G401 (cell line): Measurements from ENCODE around the gene CDC16. TPM values are rescaled to one million over a fixed set of nuclear protein-coding genes. Genes with fewer than 3 reads are reported as not detected.
"Not testable (repeated sequence)": the region's sequence is repeated elsewhere in the genome, so short reads cannot be mapped to it uniquely, and the experiment has no call there.

Experiments
- DNase-seq: peaks from one replicate; pipeline ENCODE4 v3.0.0-alpha.2; 2015; ENCODE audit warnings: low spot score
- in situ Hi-C: cut with HindIII; loops from 2 replicates; pipeline ENCODE4 v1.10.0; 2016; ENCODE audit warnings: low sequenced_read_pairs, mixed read lengths
- total RNA-seq: library from RNA; depleted of rRNA; stranded (reverse); fragments of >200 nt; shearing (Covaris generic); gene quantifications from 2 replicates; pipeline ENCODE4 v1.2.3, GENCODE V29; 2014

Gene CDC16
- total RNA-seq, 1 experiment from 2014 or later = 77.5 TPM

DNA sequence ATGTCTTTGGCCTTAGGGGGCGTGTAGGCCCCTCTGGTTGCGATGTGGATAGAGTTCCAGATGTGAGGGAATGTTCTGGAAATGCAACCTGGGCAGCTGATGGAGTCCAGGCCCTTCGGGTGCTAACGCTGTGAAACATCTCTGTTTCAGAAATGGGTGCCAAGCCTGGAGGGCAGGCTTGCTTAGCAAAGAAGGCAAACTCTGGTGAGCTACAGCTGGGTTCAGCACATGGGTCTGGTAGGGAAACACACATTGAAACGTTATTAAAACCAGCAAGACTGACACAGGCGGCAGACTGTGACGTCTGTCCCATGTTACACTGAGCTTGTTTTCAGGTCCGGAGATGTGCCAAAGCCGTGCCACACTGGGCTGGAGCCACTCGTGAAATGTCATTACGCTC, 8.6 kb upstream of the CDC16 start:
- DNase-seq = no peak
- in situ Hi-C loops = no loop called here

DNA sequence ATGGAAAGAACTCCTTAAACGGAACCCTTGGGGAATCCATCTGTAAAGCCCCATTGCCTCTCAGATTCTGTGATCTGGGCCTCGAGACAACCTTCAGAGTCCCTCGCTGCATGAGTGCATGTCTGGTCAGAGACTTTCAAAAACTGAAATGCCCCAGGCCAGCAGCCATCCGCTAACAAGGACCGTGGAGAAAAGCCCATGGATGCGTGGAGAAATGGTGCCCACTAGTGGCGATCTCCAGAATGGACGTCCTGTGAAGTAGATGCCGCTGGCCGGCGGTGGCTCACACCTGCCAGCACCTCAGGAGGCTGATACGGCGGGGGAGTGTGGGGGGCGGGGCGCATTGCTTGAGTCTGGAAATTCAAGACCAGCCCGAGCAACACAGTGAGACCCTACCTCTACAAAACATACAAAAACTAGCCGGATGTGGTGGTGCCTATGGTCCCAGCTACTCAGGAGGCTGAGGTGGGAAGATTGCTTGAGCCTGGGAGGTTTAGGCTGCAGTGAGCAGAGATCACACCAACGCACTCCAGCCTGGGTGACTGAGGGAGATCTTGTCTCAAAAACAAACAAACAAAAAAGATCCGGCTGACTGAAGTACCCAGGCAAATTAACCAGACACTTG, 7.9 kb upstream of the CDC16 start:
- in situ Hi-C loops = no loop called here

DNA sequence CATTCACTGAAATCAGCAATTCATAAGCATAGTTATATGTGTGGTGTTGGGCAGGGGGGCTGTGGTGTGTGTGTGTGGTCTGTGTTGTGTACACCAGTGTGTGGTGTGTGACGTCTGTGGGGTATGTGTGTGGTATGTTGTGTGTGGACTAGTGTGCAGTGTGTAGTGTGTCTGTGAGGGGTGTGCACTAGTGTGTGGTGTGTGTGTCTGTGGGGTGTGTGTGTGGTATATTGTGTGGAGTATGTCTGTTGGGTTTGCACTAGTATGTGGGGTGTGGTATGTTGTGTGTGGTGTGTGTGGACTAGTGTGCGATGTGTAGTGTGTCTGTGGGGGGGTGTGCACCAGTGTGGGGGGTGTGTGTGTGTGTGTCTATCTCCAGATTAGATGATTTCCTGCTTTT, 7.2 kb upstream of the CDC16 start:
- in situ Hi-C loops = no loop called here
- no peak for DNase-seq

More for the DNA sequence above, 7.9 kb upstream of the CDC16 start:
- peak; percentile 81 for DNase-seq

DNA sequence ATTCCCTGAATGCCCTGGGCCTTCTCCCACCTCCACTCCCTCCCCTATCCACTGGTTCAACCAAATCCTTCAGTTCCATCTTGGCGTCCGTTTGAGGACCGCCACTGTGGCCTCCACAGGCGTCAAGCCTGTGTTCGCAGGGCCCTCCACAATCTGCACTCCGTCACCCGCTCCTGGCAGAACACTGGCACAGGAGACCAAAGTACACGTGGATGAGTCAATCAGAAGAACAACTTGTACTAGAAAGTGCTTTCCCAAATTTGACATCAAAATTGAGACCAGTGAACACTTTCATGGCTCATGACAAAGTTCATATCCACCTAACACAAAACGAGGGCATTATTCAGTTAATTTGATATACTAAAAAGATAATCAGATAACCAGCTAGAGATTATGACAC, 6.5 kb upstream of the CDC16 start:
- in situ Hi-C loops = no loop called here
- no peak for DNase-seq

DNA sequence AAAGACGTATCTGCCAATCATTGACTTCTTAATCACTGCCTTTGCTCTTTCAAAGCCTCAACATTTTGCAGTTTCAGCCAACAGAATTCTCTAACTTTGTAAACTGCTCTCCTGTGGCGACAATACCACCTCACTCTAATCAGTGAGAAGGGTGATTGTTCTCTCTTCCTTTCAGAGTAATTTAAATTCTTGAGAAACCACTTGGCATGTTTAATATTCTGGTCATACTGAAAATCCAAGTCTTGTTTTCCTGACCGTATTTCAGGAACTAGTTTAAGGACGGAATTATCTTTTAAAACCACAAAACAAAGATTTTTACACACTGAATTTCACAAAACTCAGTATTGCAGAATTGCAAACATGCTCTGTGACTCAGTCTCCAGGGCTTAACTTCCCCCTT, 5.2 kb upstream of the CDC16 start:
- no peak for DNase-seq
- in situ Hi-C loops = no loop called here

DNA sequence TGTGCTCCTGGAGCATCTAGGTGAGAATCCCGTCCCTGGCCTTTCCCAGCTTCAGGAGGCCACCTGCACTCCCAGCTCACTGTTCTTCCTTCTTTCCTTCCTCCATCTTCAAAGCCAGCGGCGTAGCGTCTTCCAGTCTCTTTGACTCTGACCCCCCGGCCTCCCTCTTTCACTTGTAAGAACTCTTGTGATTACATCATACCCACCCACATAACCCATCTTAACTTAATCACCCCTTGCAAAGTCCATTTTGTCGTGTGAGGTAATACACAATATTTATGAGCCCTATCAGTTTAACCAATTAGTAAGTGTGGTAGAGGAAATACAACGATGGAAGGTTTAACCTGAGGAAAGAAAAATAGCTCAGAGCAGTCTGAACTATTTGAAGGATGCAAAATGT, 4.6 kb upstream of the CDC16 start:
- DNase-seq = no peak
- in situ Hi-C loops = no loop called here

DNA sequence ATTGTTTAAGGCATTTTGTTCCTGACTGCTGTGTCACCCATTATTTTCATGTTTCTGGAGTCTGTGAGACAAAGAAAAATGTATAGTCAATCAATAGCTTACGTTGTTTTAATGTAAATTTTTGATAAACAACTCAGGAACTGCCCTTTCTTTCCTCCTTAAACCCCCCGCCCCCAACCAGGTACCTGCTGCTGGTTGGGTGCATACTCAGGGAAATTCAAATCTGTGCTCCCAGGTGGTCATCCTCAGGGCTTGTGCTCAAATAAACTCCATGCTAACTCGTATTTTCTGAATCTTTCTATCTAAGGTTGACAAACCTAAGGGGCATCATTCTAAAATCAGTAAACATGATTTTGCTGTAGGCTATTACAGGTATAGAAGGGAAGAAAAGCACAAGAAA, 4.1 kb upstream of the CDC16 start:
- in situ Hi-C loops = no loop called here
- DNase-seq = no peak

DNA sequence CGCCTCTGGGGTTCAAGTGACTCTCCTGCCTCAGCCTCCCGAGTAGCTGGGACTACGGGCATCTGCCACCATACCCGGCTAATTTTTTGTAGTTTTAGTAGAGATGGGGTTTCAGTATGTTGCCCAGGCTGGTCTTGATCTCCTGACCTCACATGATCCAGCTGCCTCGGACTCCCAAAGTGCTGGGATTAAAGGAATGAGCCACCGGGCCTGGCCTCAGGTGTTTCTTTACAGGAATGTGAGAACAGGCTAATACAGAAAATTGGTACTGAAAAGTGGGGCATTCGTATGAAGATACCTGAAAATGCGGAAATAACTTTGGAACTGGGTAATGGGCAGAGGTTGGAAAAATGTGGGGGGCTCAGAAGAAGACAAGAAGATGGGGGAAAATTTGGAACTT, 2.8 kb upstream of the CDC16 start:
- in situ Hi-C loops = no loop called here
- no peak for DNase-seq

DNA sequence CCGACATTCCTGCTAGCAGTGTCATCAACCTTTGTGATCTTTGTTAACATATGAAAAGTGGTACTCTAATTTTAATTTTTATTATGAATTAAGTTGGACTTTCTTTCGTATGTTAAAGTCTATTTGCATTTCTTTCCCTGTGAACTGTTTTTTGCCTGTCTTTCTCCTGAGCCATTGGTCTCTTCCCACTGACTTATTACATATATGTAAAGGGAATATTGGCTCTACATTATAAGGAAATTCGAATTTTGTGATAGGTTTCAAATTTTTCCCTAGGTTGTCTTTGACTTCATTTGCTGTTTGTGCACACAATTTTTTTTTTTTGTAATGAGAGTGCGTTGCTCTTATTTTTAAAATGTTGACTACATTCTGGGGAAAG, 442 bp upstream of the CDC16 start:
- in situ Hi-C loops = no loop called here
- no peak for DNase-seq

DNA sequence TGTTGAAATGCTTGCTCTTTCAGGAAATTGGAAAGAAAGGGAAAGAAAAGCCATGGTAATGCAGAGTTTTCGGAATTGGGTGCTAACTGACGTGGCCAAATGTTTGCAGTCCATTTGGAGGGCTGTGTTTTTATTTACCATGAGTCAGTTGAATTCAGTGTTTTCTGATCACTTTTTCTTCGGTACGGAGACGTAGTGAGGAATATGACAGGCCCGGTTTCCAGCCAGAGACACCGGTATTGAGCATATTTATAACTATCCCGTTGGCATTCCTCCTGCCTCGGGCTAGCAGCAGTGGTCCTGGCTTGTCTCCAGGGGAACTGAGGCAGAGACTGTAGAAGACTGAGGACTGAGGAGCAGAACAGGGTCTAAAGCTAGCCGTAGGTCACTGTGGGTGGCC, 1.0 kb downstream of the CDC16 start:
- DNase-seq = peak; percentile 8

DNA sequence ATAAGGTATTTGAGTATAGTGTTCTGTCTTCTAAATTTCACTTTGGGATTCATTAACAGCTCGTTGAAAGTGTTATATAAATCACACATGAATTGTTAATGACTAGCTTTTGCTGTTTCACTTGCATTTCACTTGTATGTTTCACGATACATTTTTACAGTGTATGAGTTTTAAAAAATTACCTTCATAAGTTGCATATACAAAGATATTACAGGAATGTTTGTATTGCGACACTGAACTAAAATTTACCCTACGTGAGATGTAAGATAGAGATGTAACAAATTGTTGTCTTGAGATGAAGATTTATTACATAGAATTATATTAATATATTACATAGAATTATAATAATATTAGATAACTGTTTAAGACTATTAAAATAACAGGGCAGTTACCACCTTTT, 1.5 kb downstream of the CDC16 start:
- in situ Hi-C loops = no loop called here
- no peak for DNase-seq

More for the DNA sequence above, 1.0 kb downstream of the CDC16 start:
- in situ Hi-C loops = no loop called here

DNA sequence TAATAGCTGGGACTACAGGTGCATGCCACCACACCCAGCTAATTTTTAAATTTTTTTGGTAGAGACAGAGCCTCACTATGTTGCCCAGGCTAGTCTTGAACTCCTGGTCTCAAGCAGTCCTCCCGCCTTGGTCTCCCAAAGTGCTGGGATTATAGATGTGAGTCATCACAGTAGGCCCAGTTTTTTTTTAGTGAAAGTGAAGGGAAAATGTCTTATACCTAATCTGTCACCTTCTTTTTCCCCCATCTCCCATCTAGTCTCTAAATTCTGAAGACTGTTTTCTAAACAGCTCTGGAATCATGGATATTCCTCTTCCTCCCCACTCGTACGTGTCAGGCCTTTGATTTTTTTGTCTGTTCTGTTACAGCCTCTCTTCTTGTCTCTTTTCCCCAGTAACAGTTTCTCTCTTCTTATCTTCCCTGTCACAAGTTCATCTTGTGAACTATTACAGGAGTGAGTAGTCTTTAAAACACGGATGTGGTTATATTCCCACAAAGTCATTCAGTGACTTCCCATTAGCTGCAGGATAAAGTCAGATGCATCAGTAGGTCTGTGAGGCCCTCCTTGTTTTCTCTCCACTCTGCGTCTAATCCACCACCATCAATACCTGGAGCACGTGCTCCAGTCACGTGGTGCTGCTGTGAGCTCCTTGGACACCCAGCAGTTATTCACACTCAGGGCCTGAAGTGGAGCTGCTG, 2.9 kb downstream of the CDC16 start:
- in situ Hi-C loops = no loop called here
- DNase-seq = no peak

DNA sequence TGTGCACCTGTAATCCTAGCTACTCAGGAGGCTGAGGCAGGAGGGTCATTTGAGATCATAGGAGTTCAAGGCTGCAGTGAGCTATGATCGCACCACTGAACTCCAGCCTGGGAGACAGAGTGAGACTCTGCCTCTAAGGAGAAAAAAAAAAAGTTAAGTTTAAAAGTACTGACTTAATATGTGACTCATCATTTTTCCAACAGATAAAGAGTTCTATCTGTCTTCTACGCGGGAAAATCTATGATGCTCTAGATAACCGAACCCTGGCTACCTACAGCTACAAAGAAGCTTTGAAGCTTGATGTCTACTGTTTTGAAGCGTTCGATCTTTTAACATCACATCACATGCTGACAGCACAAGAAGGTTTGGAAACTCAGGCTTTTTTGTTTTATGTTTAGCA, 7.2 kb downstream of the CDC16 start:
- no peak for DNase-seq

DNA sequence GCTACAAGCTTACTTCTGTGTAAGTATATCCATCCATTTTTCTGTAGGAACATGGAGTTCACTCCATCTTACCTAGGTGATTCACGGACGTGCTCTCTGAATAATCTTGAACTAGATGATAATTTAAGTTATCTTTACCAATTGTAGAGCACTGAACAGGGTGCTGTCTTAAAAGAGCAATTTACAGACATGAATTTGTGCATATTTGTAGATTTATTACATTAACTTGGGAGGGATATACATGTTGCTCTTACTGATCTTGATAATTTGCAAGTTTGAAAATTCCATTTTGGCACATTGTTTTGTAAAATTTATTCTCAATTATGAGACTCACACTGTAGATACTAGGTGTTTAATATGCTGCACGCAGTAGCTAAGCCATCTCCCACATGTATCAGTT, 9.3 kb downstream of the CDC16 start:
- in situ Hi-C loops = no loop called here
- DNase-seq = no peak

More for the DNA sequence above, 7.2 kb downstream of the CDC16 start:
- in situ Hi-C loops = no loop called here

DNA sequence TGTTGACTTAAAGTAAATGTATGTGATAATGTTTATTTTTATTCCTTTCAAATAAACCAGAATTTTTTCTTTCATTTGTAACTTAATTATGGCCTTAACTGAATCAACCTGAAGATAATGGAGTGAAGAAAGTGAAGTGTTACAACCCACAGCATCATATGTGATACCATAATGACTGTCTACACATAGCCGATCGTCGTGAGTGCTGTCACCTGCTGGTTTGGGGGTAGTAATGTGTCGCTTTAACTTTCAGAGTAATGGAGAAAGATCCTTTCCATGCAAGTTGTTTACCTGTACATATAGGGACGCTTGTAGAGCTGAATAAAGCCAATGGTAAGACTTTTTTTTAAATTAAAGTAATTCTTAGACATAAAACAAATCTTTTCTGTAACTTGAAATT, 9.9 kb downstream of the CDC16 start:
- in situ Hi-C loops = no loop called here
- no peak for DNase-seq

DNA sequence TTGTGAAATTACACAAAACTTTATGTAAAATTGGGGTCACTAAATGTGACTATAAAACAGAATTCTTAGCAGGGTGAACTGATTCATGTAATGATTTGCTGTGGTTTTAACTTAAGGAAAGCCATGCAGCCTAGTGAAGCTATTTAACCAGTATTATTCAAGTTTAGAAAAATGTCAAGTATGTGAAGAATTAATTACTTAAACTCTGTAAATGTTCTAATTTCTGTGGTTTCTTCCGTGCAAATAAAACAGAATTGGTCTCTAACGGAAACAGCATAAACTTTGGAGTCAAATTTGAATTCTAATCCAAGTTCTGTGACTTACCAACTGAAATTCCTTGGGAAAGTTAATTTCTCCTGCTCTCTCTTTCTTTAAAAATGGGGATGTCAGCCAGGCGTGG, 13.3 kb downstream of the CDC16 start:
- in situ Hi-C loops = no loop called here
- DNase-seq = no peak

DNA sequence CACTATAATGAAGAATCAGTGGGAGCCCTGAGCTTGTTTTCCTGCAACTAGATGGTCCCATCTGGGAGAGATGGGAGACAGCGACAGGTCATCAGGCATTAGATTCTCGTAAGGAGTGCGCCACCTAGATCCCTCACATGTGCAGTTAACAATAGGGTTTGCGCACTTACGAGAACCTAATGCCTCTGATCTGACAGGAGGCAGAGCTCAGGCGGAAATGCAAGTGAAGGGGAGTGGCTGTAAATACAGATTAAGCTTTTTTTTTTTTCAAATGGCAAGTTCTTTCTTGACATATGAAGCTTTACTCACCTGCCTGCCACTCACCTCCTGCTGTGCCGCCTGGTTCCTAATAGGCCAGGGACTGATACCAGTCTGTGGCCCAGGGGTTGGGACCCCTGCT, 14.4 kb downstream of the CDC16 start:
- DNase-seq = no peak
- in situ Hi-C loops = no loop called here

DNA sequence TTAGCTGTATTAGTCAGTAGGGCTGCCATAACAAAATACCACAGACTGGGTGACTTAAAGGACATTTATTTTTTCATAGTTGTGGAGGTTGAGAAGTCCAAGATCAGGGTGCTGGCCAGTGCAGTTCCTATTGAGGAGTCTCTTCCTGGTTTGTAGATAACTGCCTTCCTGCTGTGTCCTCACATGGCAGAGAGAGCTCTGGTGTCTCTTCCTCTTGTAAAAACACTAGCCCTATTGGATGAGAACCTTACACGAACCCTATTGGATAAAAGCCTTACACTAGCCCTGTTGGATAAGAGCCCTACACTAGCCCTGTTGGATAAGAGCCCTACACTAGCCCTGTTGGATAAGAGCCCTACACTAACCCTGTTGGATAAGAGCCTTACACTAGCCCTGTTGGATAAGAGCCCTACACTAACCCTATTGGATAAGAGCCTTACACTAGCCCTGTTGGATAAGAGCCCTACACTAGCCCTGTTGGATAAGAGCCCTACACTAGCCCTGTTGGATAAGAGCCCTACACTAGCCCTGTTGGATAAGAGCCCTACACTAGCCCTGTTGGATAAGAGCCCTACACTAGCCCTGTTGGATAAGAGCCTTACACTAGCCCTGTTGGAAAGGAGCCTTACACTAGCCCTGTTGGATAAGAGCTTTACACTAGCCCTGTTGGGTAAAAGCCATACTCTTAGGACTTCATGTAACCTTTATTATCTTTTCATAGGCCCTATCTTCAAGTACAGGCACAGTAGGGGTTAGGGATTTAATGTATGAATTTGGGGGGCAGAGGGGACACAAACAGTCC, 17.1 kb downstream of the CDC16 start:
- DNase-seq, in situ Hi-C loops: not testable (repeated sequence)

DNA sequence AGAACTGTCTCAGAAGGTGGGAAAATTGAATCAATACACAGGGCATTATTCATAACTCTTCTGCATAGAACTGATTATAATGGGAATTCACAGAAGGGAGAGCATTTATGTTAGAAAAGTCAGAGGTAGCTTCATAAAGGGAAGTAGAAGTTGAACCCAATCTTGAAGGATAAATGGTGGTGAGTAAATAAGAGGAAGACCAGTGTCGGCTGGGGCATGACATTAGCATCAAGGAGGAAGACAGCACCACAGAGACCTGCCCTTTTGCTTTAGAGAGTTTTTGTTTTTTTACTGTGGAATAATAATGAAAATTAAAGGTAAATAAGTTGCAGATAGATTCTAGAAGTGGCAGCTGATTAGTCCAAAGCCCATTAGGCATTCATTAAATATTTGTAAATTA, 21.9 kb downstream of the CDC16 start:
- in situ Hi-C loops = no loop called here
- no peak for DNase-seq

DNA sequence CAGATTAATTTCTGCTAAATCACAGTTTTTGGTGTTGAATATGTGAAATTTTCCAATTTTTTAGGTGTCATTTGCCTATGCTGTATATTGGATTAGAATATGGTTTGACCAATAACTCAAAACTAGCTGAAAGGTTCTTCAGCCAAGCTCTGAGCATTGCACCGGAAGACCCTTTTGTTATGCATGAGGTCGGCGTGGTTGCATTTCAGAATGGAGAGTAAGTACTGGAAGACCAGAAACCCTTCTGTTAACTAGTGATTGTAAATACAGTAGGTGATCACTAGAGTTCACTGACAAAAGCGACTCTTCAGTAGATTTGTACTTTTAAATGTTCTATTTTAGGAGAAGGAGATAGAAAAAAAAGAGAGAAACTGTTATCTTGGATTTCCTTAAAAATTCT, 22.3 kb downstream of the CDC16 start:
- in situ Hi-C loops = no loop called here
- DNase-seq = no peak
